LNCAP (cell line): ENCODE measurements around the gene ELMO3.

Experiments used
- TF ChIP-seq, protein P1 (sequence below): fragments of 450-650 bp; IDR thresholded peaks from 2 replicates; pipeline ENCODE4 v1.5.1; 2017; ENCODE audit warnings: mild to moderate bottlenecking

ELMO3 gene

GRCh38 chr16:67187175-67187890 lies 11.6 kb upstream of the ELMO3 start:
- TF ChIP-seq, protein P1, sequence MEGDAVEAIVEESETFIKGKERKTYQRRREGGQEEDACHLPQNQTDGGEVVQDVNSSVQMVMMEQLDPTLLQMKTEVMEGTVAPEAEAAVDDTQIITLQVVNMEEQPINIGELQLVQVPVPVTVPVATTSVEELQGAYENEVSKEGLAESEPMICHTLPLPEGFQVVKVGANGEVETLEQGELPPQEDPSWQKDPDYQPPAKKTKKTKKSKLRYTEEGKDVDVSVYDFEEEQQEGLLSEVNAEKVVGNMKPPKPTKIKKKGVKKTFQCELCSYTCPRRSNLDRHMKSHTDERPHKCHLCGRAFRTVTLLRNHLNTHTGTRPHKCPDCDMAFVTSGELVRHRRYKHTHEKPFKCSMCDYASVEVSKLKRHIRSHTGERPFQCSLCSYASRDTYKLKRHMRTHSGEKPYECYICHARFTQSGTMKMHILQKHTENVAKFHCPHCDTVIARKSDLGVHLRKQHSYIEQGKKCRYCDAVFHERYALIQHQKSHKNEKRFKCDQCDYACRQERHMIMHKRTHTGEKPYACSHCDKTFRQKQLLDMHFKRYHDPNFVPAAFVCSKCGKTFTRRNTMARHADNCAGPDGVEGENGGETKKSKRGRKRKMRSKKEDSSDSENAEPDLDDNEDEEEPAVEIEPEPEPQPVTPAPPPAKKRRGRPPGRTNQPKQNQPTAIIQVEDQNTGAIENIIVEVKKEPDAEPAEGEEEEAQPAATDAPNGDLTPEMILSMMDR, result no peak

- TF ChIP-seq, protein P1, result no peak
Measured at GRCh38 chr16:67188323-67188722, 10.6 kb upstream of the ELMO3 start.

DNA sequence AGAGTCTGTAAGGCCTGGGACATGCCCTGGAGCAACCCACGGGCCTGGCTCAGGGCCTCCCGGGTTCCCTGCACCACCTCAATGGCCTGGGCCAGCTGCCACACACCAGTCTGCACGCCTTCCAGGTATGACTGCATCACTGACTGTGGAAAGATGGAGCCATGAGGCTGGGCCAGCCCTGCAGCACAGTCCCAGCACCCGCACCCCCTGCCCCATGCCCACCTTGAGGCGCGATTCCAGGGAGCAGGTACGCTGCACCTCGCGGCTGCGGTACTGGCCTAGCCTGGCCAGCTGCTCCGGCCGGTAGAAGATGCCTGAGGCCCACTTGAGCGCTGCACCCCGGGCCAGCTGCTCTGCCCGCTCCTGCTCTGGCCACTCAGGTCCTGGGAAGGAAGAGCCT lies 10.1 kb upstream of the ELMO3 start:
- TF ChIP-seq, protein P1, result no peak

- TF ChIP-seq, protein P1, result no peak
Measured at GRCh38 chr16:67190041-67190440, 8.9 kb upstream of the ELMO3 start, which contains the start of gene EXOC3L1. EXOC3L1 (minus strand) TSS chr16:67190136; CDS start chr16:67189676, 460 bp downstream.

DNA sequence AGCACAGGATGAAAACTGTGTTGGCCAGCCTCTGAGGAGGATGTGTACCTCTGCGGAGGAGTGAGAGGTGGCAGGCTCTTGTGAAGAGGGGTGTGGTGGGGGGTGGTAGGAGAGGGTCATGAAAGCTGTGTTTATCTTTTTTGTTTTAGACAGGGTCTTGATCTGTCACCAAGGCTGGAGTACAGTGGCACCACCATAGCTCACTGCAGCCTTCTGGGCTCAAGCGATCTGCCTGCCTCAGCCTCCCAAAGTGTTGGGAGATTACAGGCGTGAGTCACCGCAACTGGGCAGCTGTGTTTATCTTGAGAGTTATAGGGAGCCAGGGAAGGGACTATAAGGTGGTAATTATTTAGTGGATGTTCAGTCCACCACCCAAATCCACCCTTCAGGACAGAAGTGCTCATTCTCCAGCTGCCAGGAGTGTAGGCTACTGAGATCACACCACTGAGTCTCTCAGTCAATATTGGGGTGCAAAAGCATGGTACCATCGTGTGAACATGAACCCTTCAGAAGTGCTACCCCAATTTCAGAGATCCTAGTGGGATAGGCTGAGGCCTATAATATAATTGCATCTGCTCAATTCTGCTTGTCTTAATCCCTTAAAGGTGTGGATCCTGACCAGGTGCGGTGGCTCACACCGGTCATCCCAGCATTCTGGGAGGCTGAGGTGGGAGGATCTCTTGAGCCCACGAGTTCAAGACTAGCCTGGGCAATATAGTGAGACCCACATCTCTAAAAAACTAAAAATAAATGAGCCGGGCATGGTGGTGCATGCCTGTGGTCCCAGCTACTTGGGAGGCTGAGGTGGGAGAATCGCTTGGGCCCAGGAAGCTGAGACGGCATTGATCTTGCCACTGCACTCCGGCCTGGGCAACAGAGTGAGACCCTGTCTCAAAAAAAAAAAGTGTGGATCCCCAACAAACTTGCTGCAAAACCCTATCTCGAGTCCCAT lies 8.2 kb upstream of the ELMO3 start:
- TF ChIP-seq, protein P1, result no peak

- TF ChIP-seq, protein P1, result no peak
Measured at GRCh38 chr16:67191411-67191994, 7.4 kb upstream of the ELMO3 start.

DNA sequence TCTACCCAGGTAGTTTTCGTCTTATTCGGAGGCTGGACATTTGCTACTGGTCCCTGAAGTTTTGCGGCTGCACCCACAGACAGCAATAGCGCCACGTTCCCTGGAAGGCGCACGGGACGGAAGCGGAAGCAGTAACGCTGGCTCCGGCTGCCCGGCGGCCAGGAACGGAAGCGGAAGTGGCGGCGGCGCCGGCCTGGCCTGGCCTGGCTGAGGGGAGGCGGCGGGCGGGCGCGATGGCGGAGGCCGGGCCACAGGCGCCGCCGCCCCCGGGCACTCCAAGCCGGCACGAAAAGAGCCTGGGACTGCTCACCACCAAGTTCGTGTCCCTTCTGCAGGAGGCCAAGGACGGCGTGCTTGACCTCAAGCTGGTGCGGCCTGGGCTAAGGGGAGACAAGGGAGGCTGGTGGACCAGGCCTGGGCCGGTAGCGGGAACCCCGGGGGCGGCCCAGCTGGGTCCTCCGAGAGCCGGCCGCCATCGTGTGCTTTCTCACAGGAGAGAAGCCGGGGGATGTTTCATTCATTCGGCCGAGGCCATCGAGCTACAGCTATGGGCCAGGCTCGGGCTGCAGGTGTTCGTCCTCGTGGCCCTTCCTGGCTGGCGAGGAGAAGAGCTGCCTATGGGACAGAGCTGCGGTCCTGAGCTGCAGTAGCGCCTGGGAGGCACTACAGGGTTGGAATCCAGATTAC lies 6.8 kb upstream of the ELMO3 start, which contains the start of gene E2F4:
Gene E2F4, plus strand, starts transcription at position 161 of the 687 bp plus-strand sequence. Its CDS starts 73 bp downstream, at position 234.
- TF ChIP-seq, protein P1, result no peak
